Testis (tissue), 2 donors: Measurements from ENCODE around the gene KRI1.

Source experiments
- POLR2A ChIP-seq: fragments of 450-650 bp; IDR thresholded peaks from one replicate; pipeline ENCODE4 v1.6.1; 2017; ENCODE audit warnings: antibody characterized with exemption, mild to moderate bottlenecking, moderate library complexity
- TF ChIP-seq, protein P1 (sequence below), 3 experiments: fragments of 450-650 bp in 2 of 3; fragments of 200-600 bp in 1 of 3; sonication (generic) in 1 of 3; IDR thresholded peaks; one replicate each; pipeline ENCODE4 v1.5.1; 2016 to 2019; ENCODE audit warnings: antibody characterized with exemption in 3 of 3, mild to moderate bottlenecking in 2 of 3, moderate library complexity in 1 of 3

DNA sequence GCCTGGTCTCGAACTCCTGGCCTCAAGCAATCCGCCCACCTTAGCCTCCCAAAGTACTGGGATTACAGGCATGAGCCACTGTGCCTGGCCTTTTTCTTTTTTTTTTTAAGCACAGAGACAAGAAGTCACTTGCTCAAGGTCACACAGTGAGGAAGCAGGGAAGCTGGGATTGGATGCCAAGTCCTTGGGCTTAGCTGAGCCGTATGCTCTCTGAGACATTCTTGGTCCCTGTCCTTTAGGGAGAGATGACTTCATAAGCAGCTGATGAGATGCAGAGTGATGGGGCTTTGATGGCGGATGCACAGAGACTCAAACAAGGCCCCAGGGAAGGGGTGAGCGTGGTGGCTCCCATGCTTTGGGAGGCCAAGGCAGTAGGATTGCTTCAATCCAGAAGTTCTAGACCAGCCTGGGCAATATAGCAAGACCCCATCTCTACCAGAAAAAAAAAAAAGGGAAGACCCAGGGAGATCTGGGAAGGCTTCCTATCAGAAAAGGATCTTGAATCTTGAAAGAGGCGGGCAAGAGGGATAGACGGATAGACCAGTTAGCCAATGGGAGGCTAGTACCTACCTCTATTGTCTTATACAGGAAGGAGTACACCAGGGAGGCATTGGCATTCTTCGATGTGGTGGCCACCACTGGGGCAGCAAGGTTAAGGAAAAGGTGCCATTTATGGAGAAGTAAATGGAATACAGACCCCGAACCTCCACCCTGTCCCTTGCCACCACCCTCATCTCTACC lies 17.4 kb upstream of the KRI1 start:
- no peak for TF ChIP-seq POLR2A
- TF ChIP-seq, protein P1, sequence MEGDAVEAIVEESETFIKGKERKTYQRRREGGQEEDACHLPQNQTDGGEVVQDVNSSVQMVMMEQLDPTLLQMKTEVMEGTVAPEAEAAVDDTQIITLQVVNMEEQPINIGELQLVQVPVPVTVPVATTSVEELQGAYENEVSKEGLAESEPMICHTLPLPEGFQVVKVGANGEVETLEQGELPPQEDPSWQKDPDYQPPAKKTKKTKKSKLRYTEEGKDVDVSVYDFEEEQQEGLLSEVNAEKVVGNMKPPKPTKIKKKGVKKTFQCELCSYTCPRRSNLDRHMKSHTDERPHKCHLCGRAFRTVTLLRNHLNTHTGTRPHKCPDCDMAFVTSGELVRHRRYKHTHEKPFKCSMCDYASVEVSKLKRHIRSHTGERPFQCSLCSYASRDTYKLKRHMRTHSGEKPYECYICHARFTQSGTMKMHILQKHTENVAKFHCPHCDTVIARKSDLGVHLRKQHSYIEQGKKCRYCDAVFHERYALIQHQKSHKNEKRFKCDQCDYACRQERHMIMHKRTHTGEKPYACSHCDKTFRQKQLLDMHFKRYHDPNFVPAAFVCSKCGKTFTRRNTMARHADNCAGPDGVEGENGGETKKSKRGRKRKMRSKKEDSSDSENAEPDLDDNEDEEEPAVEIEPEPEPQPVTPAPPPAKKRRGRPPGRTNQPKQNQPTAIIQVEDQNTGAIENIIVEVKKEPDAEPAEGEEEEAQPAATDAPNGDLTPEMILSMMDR (IDR thresholded peaks at IDR 0.05): no peak
